Transverse colon (tissue), 4 donors: ENCODE results near the gene RASAL2. TPM values are rescaled to one million over a fixed set of nuclear protein-coding genes. Genes with fewer than 3 reads are reported as not detected.

Source experiments
- DNase-seq: peaks from one replicate; pipeline ENCODE4 v3.0.0-alpha.2; 2019
- H3K27ac ChIP-seq, 4 donors: fragments of 200-600 bp; sonication (generic); 2 replicates each; pipeline ENCODE4 v1.5.1; 2016 to 2018; ENCODE audit warnings: inconsistent platforms in 4 of 4
- H3K27me3 ChIP-seq: fragments of 200-600 bp; sonication (generic); 2 replicates; pipeline ENCODE4 v1.5.1; 2017; ENCODE audit warnings: inconsistent platforms
- H3K36me3 ChIP-seq, 4 donors: fragments of 200-600 bp; sonication (generic); 2 replicates each; pipeline ENCODE4 v1.5.1; 2017 to 2019; ENCODE audit warnings: inconsistent platforms in 4 of 4
- H3K4me1 ChIP-seq, 4 donors: fragments of 200-600 bp; sonication (generic); 2 replicates each; pipeline ENCODE4 v1.5.1; 2017 to 2020; ENCODE audit warnings: inconsistent platforms in 4 of 4
- H3K4me3 ChIP-seq, 4 donors: fragments of 200-600 bp; sonication (generic); 1 replicate in 1 of 4; 2 replicates in 3 of 4; pipeline versions ENCODE4 v1.5.1 to v1.6.1; 2017 to 2019; ENCODE audit warnings: inconsistent platforms in 4 of 4
- H3K9me3 ChIP-seq, 2 donors: fragments of 200-600 bp; sonication (generic); 2 replicates each; pipeline ENCODE4 v1.5.1; 2017 to 2019; ENCODE audit warnings: inconsistent platforms in 2 of 2
- CTCF ChIP-seq, 5 experiments: fragments of 200-600 bp in 3 of 5; fragments of 450-650 bp in 2 of 5; sonication (generic) in 3 of 5; IDR thresholded peaks; 1 replicate in 2 of 5; 2 replicates in 3 of 5; pipeline ENCODE4 v1.5.1; 2016 to 2017; ENCODE audit warnings: antibody characterized with exemption in 5 of 5, inconsistent platforms in 3 of 5, mild to moderate bottlenecking in 2 of 5, moderate library complexity in 1 of 5
- EP300 ChIP-seq: sonication (generic); formaldehyde crosslinking; IDR thresholded peaks from one replicate; pipeline ENCODE4 v1.6.1; 2017; ENCODE audit warnings: antibody characterized with exemption, low read depth
- POLR2A ChIP-seq: fragments of 450-650 bp; IDR thresholded peaks from one replicate; pipeline ENCODE4 v1.6.1; 2016; ENCODE audit warnings: antibody characterized with exemption, mild to moderate bottlenecking, moderate library complexity
- POLR2AphosphoS5 ChIP-seq, 3 donors: sonication (generic); formaldehyde crosslinking; IDR thresholded peaks; one replicate each; pipeline ENCODE4 v1.6.1; 2016; ENCODE audit warnings: antibody characterized with exemption in 3 of 3
- WGBS, 2 donors: methylation state at CpG; one replicate each; pipeline ENCODE4 v1.1.5; 2018; ENCODE audit warnings: low coverage in 1 of 2; 5-methylcytosine and 5-hydroxymethylcytosine counted together
- in situ Hi-C, 4 donors: fragments of 200-750 bp; cut with MboI; loops; one replicate each; pipeline versions ENCODE4 v1.15.0 to v1.15.1; 2017; ENCODE audit warnings: low sequenced_read_pairs in 3 of 4, low pct_ligation_motif_present in 1 of 4, low pct_unique_long_range_greater_than_20kb in 1 of 4
- intact Hi-C: fragments of 100-400 bp; cut with DNase I; formaldehyde crosslinking; loops from one replicate; pipeline ENCODE4 v1.15.1; 2023; ENCODE audit warnings: low total_unique reads
- total RNA-seq, 4 donors: library from RNA; depleted of rRNA; stranded (reverse); fragments of >200 nt; gene quantifications; one replicate each; pipeline ENCODE4 v1.1.0, GENCODE V29; 2016

The RASAL2 gene
- total RNA-seq, 4 donors from 2014 or later: 13.1 to 26.1 (median 19.8) TPM

DNA sequence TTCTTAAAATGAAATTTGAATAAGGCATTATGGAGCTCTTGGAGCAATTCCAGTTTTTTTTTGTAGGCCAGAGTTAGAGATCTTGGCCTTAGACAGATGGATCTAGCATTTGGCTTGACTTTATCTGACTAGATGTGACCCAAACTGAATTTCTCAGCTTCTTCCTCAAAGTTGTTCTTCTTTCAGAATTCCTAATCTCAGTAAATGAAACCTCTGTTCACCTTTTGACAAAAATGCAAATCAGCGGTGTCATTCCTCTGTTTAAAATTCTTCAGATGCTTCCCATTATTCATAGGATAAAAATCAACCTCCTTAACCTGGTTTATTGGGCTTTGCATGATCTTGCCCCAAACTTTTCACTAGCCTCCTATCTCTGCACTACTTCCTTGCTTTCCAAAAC lies 177.6 kb downstream of the RASAL2 start:
- H3K4me3 ChIP-seq: no peak overlapping the region
- H3K9me3 ChIP-seq: no peaks in the 10 kb centered on the region
- H3K27me3 ChIP-seq: no peaks in the 10 kb centered on the region
- no peaks in the 10 kb centered on the region for H3K36me3 ChIP-seq
- no peak overlapping the region for H3K27ac ChIP-seq
- intact Hi-C loops: no loop called here
- DNase-seq: no peak
- WGBS, 2 donors: 90 to 100% methylated on average over 1 of the region's 1 CpG
- TF ChIP-seq POLR2AphosphoS5 (IDR thresholded peaks at IDR 0.05): no peak
- TF ChIP-seq CTCF (IDR thresholded peaks at IDR 0.05): no peak
- no peak for TF ChIP-seq POLR2A
- no peak for TF ChIP-seq EP300
- in situ Hi-C loops: loop anchor here in 1 of 4 donors (10.0 kb wide), 1 partner anchor 237 kb away; no protein-coding TSS in a partner anchor
- H3K4me1 ChIP-seq: peaks cover 0 to 2% (median 0%) of the 10 kb centered on the region in 4 donors

- WGBS, 2 donors: 82 to 92% methylated on average over 6 of the region's 6 CpGs
- in situ Hi-C loops (loop anchor here in 1 of 4 donors (10.0 kb wide), 1 partner anchor 239 kb away; no protein-coding TSS in a partner anchor), intact Hi-C loops (no loop called here)
These were observed 180.0 kb downstream of the RASAL2 start for GRCh38 chr1:178273707-178274410.

DNA sequence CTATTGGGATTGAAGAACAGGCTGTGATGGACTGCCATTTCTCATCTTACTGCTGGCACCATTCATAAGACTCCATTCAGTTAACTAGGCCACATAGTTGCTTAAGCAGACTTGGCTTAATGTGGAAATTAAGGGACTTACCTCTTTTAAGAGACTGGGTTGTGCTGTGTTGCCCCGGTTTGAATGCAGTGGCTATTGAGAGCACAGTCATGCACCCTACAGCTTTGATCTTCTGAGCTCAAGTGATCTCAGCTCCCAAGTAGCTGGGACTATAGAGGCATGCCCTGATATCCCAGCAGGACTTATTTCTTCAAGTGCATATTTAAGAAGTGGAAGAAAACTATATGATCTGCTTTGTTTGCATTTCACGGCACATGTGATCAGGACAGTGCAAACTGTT lies 181.1 kb downstream of the RASAL2 start:
- in situ Hi-C loops (loop anchor here in 3 of 4 donors (10.0 to 25.0 kb wide), 2 partner anchors 238 to 240 kb away; no protein-coding TSS in a partner anchor), intact Hi-C loops (no loop called here)
- Histone ChIP-seq H3K36me3 (no peaks in the 10 kb centered on the region), H3K27ac (no peak overlapping the region), H3K4me3 (no peak overlapping the region), H3K9me3 (no peaks in the 10 kb centered on the region), H3K4me1 (peaks cover 0 to 15% (median 2%) of the 10 kb centered on the region in 4 donors), H3K27me3 (no peaks in the 10 kb centered on the region)
- 84 to 100% methylated on average over 1 to 2 of the region's 2 CpGs for WGBS, 2 donors
- no peak for TF ChIP-seq EP300
- no peak for TF ChIP-seq POLR2A
- no peak for TF ChIP-seq POLR2AphosphoS5 (IDR thresholded peaks at IDR 0.05)
- TF ChIP-seq CTCF (IDR thresholded peaks at IDR 0.05): no peak
- DNase-seq: no peak

More at GRCh38 chr1:178273707-178274410, 180.0 kb downstream of the RASAL2 start:
- Histone ChIP-seq H3K4me1 (peaks cover 0 to 11% (median 2%) of the 10 kb centered on the region in 4 donors), H3K4me3 (no peak overlapping the region), H3K27ac (no peak overlapping the region), H3K9me3 (no peaks in the 10 kb centered on the region), H3K27me3 (no peaks in the 10 kb centered on the region), H3K36me3 (no peaks in the 10 kb centered on the region)
- DNase-seq: no peak
- TF ChIP-seq CTCF (IDR thresholded peaks at IDR 0.05) (no peak), POLR2AphosphoS5 (IDR thresholded peaks at IDR 0.05) (no peak), POLR2A (no peak)

DNA sequence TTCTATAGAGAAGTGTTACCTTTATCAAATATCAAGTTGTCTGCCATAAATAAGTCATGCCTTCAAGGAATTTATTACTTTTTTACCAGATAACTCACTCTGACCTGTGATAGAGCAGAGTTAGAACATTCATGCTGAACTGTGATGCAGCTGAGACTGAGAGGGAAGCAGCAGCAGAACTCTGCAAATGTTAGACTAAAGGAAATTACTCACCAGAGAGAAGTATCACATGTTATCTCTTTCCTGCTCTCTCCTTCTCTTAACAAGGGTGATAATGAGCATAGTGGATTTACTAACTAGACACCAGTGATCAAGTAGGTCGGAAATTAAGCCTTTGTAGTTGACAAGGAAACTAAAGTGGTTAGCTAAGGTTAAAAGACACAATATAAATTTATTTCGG lies 181.6 kb downstream of the RASAL2 start:
- Histone ChIP-seq H3K4me1 (peaks cover 0 to 15% (median 2%) of the 10 kb centered on the region in 4 donors), H3K27ac (no peak overlapping the region), H3K36me3 (no peaks in the 10 kb centered on the region), H3K4me3 (no peak overlapping the region), H3K27me3 (no peaks in the 10 kb centered on the region), H3K9me3 (no peaks in the 10 kb centered on the region)
- no peak for TF ChIP-seq CTCF (IDR thresholded peaks at IDR 0.05)
- no peak for TF ChIP-seq EP300
- TF ChIP-seq POLR2AphosphoS5 (IDR thresholded peaks at IDR 0.05): no peak
- no peak for TF ChIP-seq POLR2A
- intact Hi-C loops: no loop called here
- DNase-seq: no peak
- WGBS, 2 donors: 70 to 75% methylated on average over 2 of the region's 2 CpGs
- in situ Hi-C loops: loop anchor here in 3 of 4 donors (10.0 to 25.0 kb wide), 2 partner anchors 238 to 241 kb away; no protein-coding TSS in a partner anchor
